GM19025 (cell line): ENCODE measurements around the gene HSF5.
"Not testable (repeated sequence)": the region's sequence is repeated elsewhere in the genome, so short reads cannot be mapped to it uniquely, and the experiment has no call there.

ENCODE experiments used
- ATAC-seq: cut with Tn5 transposase; IDR thresholded peaks from one replicate; pipeline ENCODE4 v1.9.1; 2021; ENCODE audit warnings: mild to moderate bottlenecking, low read depth, moderate library complexity; ENCODE audit not compliant: unreplicated experiment

HSF5 gene

DNA sequence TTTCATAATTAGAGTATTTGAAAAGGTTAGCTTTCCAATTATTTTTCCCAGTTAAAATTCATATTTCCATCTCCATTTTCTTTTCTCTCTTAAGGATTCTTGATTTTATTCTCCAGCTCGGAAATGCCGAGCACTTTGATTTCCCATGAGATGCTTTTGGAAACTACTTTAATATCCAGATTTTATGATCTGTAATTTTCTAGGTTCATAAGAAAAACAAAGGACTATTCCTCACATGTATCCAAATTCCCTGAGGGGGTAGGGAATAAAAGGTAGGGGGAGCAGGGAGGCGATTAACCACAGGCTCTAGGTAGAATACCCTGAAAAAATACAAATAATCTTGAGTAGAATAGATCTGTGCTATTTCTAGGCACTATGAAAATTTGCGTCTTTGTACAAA is 71.8 kb downstream of the HSF5 start:
- no peak for ATAC-seq

DNA sequence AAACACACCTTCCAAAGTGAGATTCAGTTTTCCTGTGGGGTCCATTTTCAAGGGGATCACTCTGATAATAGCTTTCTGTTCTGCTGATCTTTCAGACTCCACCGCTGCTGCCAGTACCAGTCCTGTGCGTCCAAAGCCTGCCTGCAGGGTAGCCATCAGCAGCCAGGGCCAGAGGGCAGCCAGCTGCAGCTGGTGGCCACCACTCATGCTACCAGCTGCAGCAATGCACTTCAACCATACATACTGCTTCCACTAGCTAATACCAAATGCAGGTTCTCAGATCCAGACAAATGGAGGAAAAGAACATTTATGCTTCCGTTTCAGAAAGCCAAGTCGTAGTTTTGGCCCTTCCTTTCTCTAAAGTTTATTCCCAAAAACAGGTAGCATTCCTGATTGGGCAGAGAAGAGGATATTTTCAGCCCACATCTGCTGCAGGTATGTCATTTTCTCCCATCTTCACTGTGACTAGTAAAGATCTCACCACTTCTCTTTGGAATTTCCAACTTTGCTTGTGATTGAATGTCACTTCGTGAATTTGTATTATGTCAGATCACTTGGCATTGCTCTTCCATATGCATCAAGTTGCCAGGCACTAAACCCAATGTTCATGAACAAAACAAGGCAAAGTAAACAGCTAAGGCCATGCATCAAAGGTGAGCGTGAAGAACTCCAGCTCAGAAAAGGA is 72.7 kb downstream of the HSF5 start:
- no peak for ATAC-seq

DNA sequence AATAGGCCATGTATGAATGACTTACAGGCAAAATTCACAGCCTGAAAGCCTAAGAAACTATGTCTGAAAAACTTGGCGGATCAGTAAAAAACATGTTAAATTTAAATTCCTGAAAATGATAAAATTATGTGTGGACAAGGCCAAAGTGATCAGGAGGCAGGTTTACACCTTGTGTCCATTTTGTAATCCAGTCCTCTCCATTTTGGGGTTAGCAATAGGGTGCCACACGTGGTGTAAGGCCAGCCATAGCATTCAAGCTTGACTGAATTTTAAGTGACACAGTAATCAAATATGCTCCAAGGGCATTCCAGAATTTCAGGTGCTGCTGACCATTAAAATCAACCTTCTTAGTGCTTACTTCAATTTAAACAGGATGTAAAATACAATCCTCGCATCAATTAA is 73.6 kb downstream of the HSF5 start:
- no peak for ATAC-seq

DNA sequence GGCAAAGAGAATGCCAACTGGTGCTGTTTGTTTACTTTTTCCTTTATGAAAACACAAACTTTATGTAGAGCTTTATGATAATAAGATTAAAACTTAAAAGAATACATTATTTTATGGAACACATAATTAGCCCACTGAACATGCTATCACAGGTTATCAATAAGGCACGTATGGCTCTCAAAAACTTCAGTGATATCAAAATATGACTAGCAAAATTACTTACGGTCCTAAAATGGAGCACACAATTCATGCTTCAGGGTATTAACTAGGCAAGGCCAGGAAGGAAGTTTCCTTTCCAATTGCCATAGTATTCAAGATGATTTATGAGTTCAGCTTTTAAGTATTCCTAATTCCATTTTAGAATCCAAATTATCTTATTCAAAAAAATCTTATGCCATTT is 74.5 kb downstream of the HSF5 start:
- ATAC-seq = no peak

DNA sequence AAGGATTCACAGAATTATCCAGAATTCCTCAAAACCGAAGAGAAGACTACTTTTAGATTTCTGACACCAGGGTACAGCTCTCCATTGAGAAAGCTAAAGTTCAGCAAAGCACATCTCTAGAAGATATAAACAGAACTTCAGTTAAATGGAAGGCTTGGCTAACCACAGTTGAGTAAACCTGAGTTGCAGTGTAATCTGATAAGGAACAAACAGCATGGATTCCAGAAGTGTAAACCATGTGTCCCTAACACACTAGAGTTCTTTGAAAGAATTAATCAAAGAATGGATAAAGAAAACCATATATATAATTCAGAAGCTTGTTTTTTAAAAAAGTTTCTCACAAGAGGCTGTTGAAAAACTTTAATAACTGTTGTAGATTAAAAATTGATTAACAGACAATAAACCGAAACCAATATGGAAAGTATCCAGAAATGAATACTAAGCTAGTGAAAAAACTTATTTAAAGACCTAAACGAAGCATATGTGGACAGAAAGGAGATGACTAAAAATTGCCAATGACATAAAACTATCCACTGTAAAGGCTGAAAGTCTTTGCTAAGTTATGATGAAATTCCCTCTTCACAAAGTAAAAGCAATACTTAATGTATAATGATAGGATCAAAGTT is 75.1 kb downstream of the HSF5 start:
- no peak for ATAC-seq

DNA sequence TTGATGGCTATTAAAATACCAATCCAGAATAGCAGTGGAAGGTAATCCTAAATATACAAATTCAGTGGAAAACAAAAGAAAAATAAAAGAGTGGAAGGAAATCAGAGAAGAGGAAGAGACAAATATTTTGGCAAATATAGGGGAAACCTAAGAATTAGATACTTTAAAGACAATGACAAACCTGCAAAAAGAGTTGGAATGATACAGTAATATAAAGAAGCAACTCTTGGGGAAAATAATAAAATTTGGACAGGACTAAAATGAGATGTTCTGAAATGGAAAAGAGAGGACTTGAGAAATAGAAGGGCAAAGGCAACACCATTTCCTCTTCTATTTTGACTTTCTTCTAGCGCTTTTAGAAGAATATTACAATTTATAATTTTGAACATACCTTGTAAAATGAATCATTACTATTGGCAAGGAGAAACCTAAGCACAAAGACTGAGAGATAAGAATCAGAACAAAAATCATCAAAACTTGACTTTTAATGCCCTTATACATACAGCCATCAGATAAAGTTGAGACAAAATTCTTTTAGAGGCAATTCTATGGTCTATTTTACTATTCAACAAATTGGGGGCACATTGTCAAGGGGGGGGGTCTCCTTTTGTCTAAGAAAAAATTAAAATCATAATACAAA is 76.0 kb downstream of the HSF5 start:
- ATAC-seq = no peak

DNA sequence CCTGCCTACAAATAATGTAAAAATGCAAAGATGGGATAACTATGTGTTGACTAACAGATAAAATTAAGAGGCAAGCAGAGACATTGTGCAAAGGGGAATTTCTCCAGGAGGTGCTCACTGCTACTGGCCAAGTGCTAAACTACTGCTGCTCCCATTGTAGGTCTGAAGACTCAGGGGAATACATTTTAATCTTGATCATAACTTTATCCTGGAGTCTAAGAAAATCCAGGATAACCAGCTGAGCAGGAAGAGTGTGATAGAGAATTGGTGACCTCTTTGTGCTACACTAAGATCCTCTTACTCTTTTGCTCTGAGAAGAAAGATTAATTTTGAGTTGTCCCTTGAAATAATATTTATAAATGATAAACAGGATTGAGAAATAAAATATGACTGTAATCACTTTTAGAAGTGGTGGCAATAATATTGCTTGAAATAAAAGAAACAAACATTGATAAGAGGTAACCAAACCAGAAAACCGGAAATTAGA is 76.8 kb downstream of the HSF5 start:
- no peak for ATAC-seq

DNA sequence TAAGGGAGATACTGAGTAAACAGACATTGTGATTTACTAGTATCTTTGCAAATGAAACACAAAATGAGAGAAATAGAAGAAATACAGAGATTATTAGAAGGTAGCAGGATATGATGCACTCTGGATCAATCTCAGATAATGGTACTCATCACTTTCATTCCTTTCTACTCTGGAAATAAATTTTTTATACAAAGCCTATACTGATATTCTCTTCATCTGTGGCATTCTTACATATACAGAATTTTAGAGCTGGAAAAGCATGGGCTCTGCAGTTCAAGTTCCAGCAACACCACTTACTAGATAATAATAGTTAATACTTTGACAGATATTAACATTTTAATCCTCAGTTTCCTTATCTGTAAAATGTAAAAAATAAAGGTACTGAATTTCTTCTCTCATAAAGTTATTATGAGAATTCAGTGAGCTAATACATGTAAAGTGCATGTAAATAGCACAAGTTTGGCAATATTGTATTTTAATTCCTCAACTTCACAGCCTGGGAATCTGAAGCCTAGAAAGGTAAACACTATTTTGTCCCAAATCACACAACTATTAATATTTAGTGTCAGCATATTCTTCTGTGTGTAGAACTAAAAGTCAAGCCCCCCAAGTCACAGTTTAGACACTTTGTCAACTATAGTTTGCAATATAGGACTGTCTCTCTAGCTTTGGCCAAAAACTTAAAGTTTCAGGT is 77.3 kb downstream of the HSF5 start:
- no peak for ATAC-seq

DNA sequence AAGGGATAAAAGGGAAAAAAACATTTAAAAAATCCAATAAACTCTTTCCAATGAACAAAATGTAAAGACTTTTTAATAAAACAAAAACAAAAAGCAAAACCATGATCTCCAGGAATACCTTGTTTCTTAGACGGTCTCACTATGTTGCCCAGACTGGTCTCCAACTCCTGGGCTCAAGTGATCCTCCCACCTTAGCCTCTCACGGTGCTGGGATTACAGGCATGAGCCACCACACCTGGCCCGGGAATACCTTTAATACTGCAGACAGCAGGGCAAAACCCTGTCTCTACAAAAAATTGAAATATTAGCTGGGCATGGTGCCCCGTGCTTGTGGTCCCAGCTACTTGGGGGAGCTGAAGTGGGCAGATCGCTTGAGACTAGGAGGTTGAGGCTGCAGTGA is 78.8 kb downstream of the HSF5 start:
- ATAC-seq = no peak

DNA sequence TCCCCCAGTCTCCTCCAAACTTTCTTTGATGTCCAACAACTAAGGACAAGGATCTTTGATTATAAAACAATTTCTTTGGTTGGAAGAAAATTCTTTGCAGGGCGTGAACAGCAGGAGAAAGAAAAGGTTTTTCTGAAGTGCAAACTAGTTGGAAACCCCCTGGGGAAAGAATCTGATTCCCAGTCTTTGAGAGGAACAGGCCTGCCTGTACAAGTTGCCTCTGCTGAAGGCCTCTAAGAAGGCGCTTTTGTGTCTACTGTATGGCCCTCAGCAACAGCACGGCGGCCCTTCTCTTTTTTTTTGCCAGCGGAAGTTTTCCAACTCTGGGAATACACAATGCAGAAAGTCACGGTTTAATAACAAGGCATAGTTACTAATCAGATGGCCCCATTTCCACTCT is 84.9 kb downstream of the HSF5 start:
- no peak for ATAC-seq

DNA sequence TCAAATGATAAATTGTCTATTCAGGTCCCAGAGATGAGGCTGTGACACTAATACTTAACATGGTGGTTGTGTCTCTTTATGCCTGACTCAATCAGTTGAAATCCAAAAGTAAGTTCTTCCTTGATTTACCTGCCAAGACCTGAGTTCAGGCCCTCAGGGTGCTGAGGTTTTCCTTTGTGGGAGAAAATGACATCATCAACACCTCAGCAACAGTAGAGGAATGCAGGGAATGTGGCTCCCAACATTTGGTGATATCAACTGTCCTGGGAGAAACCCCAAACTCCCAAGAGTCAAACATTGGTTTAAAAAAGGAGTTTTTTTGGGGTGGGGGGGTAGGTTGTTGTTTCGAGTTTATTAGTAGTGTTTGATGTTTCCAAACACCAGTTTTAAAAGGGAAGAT is 85.5 kb downstream of the HSF5 start:
- ATAC-seq = no peak

DNA sequence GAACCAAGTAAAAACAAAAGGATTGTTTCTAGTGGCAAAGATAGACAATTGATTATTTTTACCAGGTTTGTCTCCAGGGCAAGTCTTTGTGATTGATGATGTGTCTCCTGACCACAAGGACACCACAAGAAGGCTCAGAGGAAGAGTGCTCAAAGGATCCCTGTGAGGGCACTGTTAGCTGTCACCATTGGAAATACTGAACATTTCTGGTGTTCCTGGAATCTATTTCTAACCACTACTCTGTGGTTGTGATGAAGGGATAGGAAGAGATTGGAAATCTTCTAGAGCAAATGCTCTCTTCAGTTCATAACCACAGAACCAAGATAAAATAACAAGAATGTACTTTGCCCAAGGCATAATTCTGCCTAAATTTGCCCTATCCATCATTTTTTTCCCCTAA is 86.2 kb downstream of the HSF5 start:
- ATAC-seq = no peak

DNA sequence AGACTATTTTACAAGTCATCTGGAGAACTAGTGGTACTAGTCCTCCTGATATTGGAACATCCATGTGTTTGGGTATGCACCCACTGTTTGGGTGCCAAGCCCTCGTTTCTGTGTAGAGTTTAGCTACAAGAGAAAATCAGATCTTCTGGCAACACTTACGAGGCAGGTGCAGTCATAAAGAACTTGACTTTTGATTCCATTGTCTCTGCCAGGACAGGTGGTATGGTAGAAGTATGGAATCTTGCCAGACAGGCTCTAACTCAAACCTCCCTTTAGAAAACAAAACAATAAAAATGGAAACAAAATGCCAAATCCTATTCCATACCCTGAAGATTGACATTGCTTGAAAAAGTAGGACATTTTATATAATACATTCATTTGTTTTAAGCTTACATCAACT is 86.9 kb downstream of the HSF5 start:
- ATAC-seq = no peak

DNA sequence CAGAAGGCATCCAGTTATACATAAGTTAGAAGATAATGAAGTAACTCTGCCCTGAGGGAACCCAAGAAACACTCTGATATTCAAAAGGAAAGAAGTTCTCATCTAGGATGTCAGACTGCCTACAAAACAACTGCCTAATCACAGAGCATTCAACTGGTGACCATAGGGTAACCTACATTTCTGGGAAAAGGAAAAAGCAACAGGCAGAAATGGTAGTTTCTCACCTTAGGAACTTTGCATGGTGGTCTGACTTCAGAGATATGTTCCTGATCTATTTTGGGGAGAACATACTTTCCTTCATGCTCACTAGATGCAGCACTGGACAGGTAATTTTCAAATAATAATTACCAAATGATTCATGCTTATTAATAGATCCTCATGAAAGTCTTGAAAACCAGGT is 87.4 kb downstream of the HSF5 start:
- ATAC-seq = no peak

DNA sequence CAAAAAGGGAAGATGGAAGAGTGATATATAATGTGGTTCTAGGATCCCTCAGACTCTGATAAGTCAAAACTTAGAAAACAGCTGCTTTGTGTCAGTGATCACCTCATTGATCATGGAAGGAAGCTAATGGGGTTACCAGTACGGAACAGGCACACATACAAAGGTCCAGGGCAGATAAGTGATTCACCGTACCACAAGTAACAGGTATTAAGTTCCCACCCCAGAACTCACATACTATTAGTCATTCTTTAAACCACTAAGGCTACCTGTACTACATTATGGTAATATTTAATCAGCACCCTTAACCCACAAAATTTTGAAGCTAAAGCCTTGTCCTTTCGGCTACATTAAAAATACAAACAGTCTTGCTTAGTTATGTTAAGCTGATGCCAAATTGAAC is 88.2 kb downstream of the HSF5 start:
- ATAC-seq = no peak

DNA sequence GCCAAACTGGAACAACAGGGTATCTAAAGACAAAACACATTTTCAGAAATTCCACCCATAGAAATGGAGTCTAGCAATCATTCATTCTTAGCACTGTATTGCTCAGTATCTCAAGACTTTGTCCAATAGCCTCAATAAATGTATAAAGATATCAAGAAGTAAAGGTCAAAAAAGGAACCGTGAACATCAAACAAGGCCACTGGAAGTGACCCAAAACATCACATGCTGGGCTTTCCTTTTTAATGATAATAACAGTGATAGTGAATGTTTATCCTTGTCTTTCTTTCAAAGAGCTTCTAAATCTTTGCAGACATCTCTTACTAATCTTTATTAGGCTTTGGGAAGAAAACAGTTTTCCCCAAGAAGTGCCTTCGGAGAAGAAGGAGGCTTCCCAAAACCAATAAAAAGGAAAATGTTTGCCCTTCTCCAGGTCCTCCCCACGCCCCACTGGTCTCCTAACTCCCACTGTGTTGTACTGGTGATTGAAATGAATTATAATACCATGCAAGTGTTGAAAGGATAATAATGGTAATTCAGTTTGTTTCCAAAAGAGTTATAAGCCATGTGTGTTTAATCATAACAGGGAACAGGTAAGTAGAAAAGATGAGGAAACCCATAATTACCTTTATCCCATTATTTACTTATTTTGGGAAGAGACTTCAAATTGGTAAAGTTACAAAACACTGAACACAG is 89.5 kb downstream of the HSF5 start:
- no peak for ATAC-seq

DNA sequence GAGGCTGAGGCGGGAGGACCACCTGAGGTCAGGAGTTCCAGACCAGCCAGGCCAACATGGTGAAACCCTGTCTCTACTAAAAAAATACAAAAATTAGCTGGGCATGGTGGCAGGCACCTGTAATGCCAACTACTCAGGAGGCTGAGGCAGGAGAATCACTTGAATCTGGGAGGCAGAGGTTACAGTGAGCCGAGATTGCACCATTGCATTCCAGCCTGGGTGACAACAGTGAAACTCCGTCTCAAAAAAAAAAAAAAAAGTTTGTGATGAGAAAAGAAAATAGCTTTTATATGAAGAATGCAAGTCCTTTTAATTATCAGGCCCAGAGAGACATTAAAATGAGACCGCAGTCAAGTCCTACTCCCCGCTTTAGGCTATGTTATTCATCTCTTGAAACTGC is 90.8 kb downstream of the HSF5 start:
- ATAC-seq = not testable (repeated sequence)

DNA sequence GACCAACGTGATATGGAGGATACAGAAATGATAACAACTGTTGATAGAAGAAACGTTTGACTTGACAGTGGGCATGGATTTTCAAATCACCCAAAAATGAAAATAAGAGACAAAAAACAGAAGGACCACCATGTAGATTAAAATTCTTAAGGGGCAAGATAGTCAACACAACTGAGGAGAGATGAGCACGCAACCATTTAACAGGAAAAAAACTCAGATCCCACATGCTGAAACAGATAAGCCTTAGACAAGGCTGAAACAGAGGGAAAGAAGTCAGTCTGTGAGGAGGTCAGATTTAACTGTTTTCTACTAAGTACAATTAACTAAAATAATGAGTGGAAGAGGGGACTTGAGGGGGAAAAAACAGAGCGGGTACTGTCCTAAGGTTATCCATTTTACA is 92.0 kb downstream of the HSF5 start:
- ATAC-seq = no peak

DNA sequence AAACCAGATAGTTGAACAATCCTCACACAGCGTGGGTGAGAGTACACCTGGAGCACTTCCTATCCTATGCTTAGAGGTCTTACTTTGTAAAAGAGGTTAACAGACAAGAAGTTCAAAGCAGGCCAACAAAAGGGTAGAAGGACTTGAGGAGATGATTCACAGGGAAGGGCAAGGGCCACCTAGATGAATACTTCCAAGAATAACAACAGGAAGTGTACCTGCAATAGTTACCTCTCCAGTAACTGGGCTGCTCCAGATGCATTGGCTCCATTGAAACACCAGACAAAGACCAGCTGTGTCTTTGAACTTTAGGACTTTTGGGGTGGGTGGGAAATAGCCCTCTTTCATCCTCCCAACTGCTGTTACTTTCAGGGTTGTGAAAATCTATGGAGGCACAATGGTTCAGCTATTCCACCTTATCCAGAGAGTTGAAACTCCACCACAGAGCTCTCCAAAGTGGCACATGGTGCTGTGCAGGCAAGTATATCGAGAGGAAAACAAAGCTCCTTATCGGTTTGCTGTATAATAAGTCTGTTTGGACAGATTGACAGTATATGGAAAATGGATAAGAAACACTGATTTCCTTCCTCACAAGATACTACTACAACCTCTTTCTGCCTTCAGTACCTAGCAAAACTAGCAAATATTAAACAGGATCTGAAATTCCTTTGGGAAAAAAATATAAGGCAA is 93.5 kb downstream of the HSF5 start:
- ATAC-seq = no peak

DNA sequence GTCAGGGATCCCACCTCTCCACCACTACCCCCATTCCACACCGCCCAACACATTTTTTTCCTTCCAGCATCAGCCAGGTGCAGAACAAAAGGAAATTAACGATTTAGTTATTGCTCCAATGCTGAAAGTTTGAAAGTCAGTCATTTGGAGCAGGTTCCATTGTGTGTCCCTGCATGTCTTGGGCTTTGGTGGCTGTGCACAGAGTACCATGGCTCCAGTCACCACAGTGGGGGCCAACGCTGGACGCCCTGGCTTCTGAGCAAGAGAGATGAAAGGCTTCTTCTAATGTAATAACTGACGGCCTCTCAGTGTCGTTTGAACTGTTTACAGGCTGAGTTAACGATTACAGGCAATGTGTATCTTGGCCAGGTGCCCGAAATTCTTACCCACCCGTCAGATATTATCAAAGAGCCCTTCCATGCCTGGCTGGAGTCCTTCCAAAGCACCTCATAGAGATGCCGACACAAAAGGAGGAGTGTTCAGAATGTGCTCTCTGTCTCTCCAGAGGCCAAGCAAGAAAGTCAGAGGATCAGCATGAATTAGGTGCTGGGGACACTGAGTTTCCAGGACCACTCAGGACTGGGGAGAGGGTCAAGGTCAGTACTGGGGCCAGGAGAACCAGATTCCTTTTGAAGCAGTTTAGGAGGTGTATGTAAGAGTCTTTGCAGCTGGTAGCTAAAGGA is 96.8 kb downstream of the HSF5 start:
- no peak for ATAC-seq
